ENCODE data around the gene KRTAP10-5. TPM values are rescaled to one million over a fixed set of nuclear protein-coding genes. Genes with fewer than 3 reads are reported as not detected.

Gene KRTAP10-5
- total RNA-seq, 4 donors from 2014 or later, result not detected

DNA sequence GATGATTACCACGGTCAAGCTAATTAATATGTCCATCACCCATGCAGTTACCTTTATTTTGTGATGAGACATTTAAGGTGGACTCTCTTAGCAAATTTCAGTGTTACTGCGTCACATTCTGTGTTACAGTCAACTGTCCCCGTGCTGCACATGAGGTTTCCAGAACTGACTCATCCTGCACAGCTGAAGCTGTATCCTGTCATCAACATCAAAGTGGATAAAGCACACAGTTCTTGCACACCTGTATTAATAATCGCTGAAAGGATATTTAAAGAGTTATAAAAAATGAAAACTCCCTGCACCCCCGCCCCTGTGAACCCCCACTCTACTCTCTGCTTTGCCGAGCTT is 3.4 kb upstream of the KRTAP10-5 start:
- Histone ChIP-seq H3K27ac (no peak overlapping the region), H3K27me3 (peaks cover 5 to 28% (median 15%) of the 10 kb centered on the region in 3 donors), H3K9me3 (peaks cover 0 to 12% (median 0%) of the 10 kb centered on the region in 3 donors), H3K4me3 (no peak overlapping the region), H3K4me1 (no peaks in the 10 kb centered on the region), H3K36me3 (no peaks in the 10 kb centered on the region)
- in situ Hi-C loops (cut with MboI; ENCODE audit: low sequenced_read_pairs in 4 of 4) (no loop called here), intact Hi-C loops (cut with DNase I; ENCODE audit: low total_unique reads) (no loop called here)
- ATAC-seq, result no peak
- TF ChIP-seq, protein P1, sequence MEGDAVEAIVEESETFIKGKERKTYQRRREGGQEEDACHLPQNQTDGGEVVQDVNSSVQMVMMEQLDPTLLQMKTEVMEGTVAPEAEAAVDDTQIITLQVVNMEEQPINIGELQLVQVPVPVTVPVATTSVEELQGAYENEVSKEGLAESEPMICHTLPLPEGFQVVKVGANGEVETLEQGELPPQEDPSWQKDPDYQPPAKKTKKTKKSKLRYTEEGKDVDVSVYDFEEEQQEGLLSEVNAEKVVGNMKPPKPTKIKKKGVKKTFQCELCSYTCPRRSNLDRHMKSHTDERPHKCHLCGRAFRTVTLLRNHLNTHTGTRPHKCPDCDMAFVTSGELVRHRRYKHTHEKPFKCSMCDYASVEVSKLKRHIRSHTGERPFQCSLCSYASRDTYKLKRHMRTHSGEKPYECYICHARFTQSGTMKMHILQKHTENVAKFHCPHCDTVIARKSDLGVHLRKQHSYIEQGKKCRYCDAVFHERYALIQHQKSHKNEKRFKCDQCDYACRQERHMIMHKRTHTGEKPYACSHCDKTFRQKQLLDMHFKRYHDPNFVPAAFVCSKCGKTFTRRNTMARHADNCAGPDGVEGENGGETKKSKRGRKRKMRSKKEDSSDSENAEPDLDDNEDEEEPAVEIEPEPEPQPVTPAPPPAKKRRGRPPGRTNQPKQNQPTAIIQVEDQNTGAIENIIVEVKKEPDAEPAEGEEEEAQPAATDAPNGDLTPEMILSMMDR (IDR thresholded peaks at IDR 0.05 in 4 of 5, conservative IDR thresholded peaks at IDR 0.05 in 1 of 5), result no peak
- TF ChIP-seq POLR2A (IDR thresholded peaks at IDR 0.05), result no peak
- no peak for DNase-seq

DNA sequence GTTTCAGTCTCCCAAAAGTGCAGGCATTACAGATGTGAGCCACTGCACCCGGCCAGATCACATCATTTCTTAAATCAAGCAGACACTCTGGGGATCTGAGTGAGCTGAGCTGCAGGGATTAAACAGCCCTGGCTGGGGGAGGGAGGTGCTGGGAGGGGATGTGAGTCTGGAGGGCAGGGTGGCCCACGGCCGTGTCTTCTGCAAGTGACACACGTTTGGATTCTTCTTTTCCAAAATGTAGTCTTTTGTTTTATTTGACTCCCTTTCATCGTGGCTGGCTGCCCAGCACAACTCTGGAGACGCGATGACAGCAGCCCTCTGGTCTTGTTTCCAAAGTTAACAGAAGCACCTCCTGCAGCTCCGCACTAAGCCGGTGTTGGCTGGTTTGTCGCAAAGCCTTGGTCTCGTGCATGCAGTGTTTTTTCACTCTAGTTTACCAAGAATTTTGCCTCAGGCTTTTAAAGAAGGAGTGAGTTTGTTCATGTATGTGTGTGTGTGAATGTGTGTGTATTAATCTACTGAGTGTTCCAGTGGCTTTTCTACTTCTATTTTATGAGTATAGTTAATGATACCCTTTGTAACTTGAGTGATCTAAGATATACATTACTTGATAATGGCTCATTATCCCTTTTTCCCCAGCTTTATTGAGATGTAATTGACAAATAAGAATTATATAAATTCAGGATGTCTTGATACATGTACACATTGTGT is 2.8 kb upstream of the KRTAP10-5 start:
- TF ChIP-seq, protein P1 (IDR thresholded peaks at IDR 0.05 in 4 of 5, conservative IDR thresholded peaks at IDR 0.05 in 1 of 5), result no peak
- no peak for TF ChIP-seq POLR2A (IDR thresholded peaks at IDR 0.05)
- Histone ChIP-seq H3K27ac (no peak overlapping the region), H3K4me3 (no peak overlapping the region), H3K4me1 (no peaks in the 10 kb centered on the region), H3K9me3 (peaks cover 0 to 12% (median 0%) of the 10 kb centered on the region in 3 donors), H3K36me3 (no peaks in the 10 kb centered on the region), H3K27me3 (peaks cover 5 to 28% (median 15%) of the 10 kb centered on the region in 3 donors)
- DNase-seq, result no peak
- no peak for ATAC-seq
- intact Hi-C loops (cut with DNase I; ENCODE audit: low total_unique reads) (no loop called here), in situ Hi-C loops (cut with MboI; ENCODE audit: low sequenced_read_pairs in 4 of 4) (no loop called here)

- Histone ChIP-seq H3K4me1 (no peaks in the 10 kb centered on the region), H3K9me3 (peaks cover 0 to 12% (median 0%) of the 10 kb centered on the region in 3 donors), H3K27ac (no peak overlapping the region), H3K27me3 (peaks cover 5 to 28% (median 15%) of the 10 kb centered on the region in 3 donors), H3K36me3 (no peaks in the 10 kb centered on the region), H3K4me3 (peak overlapping the region in 1 of 4 donors; percentile 25)
- ATAC-seq (no peak), DNase-seq (no peak)
- intact Hi-C loops (cut with DNase I; ENCODE audit: low total_unique reads), result no loop called here
- in situ Hi-C loops (cut with MboI; ENCODE audit: low sequenced_read_pairs in 4 of 4), result no loop called here
- TF ChIP-seq, protein P1 (IDR thresholded peaks at IDR 0.05 in 4 of 5, conservative IDR thresholded peaks at IDR 0.05 in 1 of 5), result no peak
- no peak for TF ChIP-seq POLR2A (IDR thresholded peaks at IDR 0.05)
Measured at GRCh38 chr21:44582055-44582454, 1.7 kb upstream of the KRTAP10-5 start.

GRCh38 chr21:44581158-44581557 is 754 bp upstream of the KRTAP10-5 start:
- Histone ChIP-seq H3K27me3 (peaks cover 5 to 26% (median 9%) of the 10 kb centered on the region in 3 donors), H3K9me3 (peaks cover 0 to 12% (median 0%) of the 10 kb centered on the region in 3 donors), H3K36me3 (no peaks in the 10 kb centered on the region), H3K4me3 (no peak overlapping the region), H3K27ac (no peak overlapping the region), H3K4me1 (no peaks in the 10 kb centered on the region)
- no peak for DNase-seq
- TF ChIP-seq, protein P1 (IDR thresholded peaks at IDR 0.05 in 4 of 5, conservative IDR thresholded peaks at IDR 0.05 in 1 of 5), result no peak
- no peak for TF ChIP-seq POLR2A (IDR thresholded peaks at IDR 0.05)
- in situ Hi-C loops (cut with MboI; ENCODE audit: low sequenced_read_pairs in 4 of 4) (no loop called here), intact Hi-C loops (cut with DNase I; ENCODE audit: low total_unique reads) (no loop called here)
- ATAC-seq, result no peak

GRCh38 chr21:44579833-44580144 is 615 bp downstream of the KRTAP10-5 start:
- H3K36me3 ChIP-seq, result no peaks in the 10 kb centered on the region
- peaks cover 0 to 16% (median 5%) of the 10 kb centered on the region in 3 donors for H3K27me3 ChIP-seq
- intact Hi-C loops (cut with DNase I; ENCODE audit: low total_unique reads), result no loop called here
- peaks cover 0 to 12% (median 0%) of the 10 kb centered on the region in 3 donors for H3K9me3 ChIP-seq
- H3K4me1 ChIP-seq, result no peaks in the 10 kb centered on the region
- no peak for DNase-seq
- in situ Hi-C loops (cut with MboI; ENCODE audit: low sequenced_read_pairs in 4 of 4), result no loop called here
- H3K4me3 ChIP-seq, result no peak overlapping the region
- no peak overlapping the region for H3K27ac ChIP-seq
- no peak for ATAC-seq
- TF ChIP-seq, protein P1 (IDR thresholded peaks at IDR 0.05 in 4 of 5, conservative IDR thresholded peaks at IDR 0.05 in 1 of 5), result no peak
- no peak for TF ChIP-seq POLR2A (IDR thresholded peaks at IDR 0.05)

Data from gastrocnemius medialis (tissue), 4 donors.